ENCODE results near the gene SHROOM3. TPM values are rescaled to one million over a fixed set of nuclear protein-coding genes. Genes with fewer than 3 reads are reported as not detected.

Gene SHROOM3
- total RNA-seq, 2 donors from 2014 or later = 142 to 160 TPM

DNA sequence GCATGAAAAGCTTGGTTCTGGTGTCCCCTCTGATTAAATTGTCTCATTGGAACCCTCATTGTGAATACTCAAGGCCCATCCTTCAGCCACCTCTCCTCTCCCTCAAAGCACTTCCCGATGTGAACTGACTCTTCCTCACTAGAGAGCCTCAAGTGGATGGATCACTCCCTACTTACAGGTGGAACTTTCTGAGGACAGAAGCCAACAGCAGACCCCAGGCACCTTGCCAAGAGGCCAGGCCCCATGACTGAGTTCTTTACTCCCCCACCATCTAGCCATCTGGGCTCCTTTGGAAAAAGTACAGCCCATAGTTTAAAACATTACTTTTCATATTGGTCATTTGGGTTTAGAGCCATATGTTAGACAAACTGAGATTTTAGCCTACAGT, 224.1 kb downstream of the SHROOM3 start:
- TF ChIP-seq, protein P1, sequence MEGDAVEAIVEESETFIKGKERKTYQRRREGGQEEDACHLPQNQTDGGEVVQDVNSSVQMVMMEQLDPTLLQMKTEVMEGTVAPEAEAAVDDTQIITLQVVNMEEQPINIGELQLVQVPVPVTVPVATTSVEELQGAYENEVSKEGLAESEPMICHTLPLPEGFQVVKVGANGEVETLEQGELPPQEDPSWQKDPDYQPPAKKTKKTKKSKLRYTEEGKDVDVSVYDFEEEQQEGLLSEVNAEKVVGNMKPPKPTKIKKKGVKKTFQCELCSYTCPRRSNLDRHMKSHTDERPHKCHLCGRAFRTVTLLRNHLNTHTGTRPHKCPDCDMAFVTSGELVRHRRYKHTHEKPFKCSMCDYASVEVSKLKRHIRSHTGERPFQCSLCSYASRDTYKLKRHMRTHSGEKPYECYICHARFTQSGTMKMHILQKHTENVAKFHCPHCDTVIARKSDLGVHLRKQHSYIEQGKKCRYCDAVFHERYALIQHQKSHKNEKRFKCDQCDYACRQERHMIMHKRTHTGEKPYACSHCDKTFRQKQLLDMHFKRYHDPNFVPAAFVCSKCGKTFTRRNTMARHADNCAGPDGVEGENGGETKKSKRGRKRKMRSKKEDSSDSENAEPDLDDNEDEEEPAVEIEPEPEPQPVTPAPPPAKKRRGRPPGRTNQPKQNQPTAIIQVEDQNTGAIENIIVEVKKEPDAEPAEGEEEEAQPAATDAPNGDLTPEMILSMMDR (IDR thresholded peaks at IDR 0.05) = no peak
- intact Hi-C loops (cut with DNase I) = no loop called here
- Histone ChIP-seq H3K4me3 (no peak overlapping the region), H3K27ac (peak overlapping the region; percentile 24), H3K36me3 (no peaks in the 10 kb centered on the region), H3K9me3 (no peaks in the 10 kb centered on the region), H3K27me3 (no peaks in the 10 kb centered on the region), H3K9ac (ENCODE audit: low read depth in 2 of 2, low read length in 2 of 2) (no peak overlapping the region), H3K4me1 (no peaks in the 10 kb centered on the region)
- no peak for DNase-seq

DNA sequence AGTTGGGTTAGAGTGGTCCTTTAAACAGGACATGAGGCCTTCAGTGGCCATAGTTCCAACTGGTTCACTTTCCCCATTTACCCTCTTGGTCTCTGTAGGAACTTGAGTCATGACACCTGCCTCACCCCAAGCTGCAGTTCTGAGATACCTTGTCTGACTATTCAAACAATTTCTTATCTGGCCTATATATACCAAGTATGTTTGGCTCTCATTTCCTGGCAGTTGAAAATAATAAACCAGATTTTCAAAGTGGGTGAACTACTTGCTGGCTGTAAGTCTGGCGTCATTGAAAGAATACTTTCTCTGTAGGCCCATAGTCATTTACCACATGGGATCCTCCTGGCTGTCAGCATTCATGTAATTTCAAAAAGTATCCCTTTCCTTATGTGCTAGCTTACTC, 228.8 kb downstream of the SHROOM3 start:
- intact Hi-C loops (cut with DNase I) = no loop called here
- Histone ChIP-seq H3K27ac (peak overlapping the region; percentile 71), H3K4me3 (no peak overlapping the region), H3K36me3 (no peaks in the 10 kb centered on the region), H3K27me3 (no peaks in the 10 kb centered on the region), H3K9me3 (no peaks in the 10 kb centered on the region), H3K9ac (ENCODE audit: low read depth in 2 of 2, low read length in 2 of 2) (peak overlapping the region in 1 of 2 donors; percentile 27), H3K4me1 (peaks cover 3% of the 10 kb centered on the region)
- TF ChIP-seq, protein P1 (IDR thresholded peaks at IDR 0.05) = no peak
- DNase-seq = no peak

DNA sequence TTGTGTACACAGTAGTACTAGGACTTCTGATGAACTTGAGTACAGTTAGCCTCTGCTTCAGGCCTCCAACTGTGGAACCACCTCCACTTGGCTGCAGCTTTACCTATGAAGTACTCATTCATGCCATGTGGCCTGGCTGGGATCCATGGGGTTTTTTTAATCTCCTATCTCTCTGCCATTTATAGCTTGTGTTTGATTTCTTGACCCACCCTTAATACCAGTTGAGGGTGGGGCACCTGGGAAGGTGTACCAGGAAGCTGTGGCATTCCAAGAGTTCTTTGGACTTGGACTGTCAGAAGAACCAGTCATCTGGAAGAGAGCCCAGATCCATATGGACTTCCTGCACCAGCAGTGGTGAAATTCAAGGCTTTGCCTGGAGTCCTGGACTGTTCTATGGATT, 230.1 kb downstream of the SHROOM3 start:
- H3K9me3 ChIP-seq = no peaks in the 10 kb centered on the region
- H3K4me1 ChIP-seq = peaks cover 3% of the 10 kb centered on the region
- H3K9ac ChIP-seq (ENCODE audit: low read depth in 2 of 2, low read length in 2 of 2) = peak overlapping the region in 1 of 2 donors; percentile 55
- TF ChIP-seq, protein P1 (IDR thresholded peaks at IDR 0.05) = no peak
- H3K27me3 ChIP-seq = no peaks in the 10 kb centered on the region
- no peak overlapping the region for H3K4me3 ChIP-seq
- DNase-seq = peak; percentile 96
- intact Hi-C loops (cut with DNase I) = no loop called here
- H3K36me3 ChIP-seq = no peaks in the 10 kb centered on the region
- H3K27ac ChIP-seq = peak overlapping the region; percentile 71

DNA sequence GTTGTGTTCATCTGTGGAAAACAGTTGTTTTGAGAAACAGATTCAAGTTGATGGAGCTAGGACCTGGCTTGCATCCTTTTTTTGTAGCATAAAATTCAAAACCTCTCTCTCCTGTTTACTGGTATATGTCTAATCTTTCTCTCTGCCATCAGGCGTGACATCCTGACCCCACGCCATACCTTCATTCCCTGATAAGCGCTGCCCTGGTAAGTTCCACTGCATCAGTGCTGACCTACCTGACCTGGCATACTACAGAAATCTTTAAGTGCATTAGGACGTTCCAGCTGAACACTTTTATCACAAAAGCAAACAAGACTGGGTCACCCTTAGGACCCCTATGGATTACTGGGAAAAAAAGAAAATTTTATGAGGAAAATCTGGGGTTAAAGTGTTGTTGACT, 230.7 kb downstream of the SHROOM3 start:
- H3K9me3 ChIP-seq = no peaks in the 10 kb centered on the region
- TF ChIP-seq, protein P1 (IDR thresholded peaks at IDR 0.05) = no peak
- peak overlapping the region in 1 of 2 donors; percentile 55 for H3K9ac ChIP-seq (ENCODE audit: low read depth in 2 of 2, low read length in 2 of 2)
- H3K4me1 ChIP-seq = peaks cover 3% of the 10 kb centered on the region
- H3K36me3 ChIP-seq = no peaks in the 10 kb centered on the region
- peak overlapping the region; percentile 60 for H3K27ac ChIP-seq
- intact Hi-C loops (cut with DNase I) = no loop called here
- no peak for DNase-seq
- no peak overlapping the region for H3K4me3 ChIP-seq
- H3K27me3 ChIP-seq = no peaks in the 10 kb centered on the region

GRCh38 chr4:76666944-76667532, 232.0 kb downstream of the SHROOM3 start:
- peak; percentile 48 for DNase-seq

More at GRCh38 chr4:76666944-76667532, 232.0 kb downstream of the SHROOM3 start:
- no peaks in the 10 kb centered on the region for H3K36me3 ChIP-seq
- H3K27ac ChIP-seq = peak overlapping the region; percentile 60
- peaks cover 3% of the 10 kb centered on the region for H3K4me1 ChIP-seq
- H3K4me3 ChIP-seq = no peak overlapping the region
- peak overlapping the region in 1 of 2 donors; percentile 44 for H3K9ac ChIP-seq (ENCODE audit: low read depth in 2 of 2, low read length in 2 of 2)
- H3K27me3 ChIP-seq = no peaks in the 10 kb centered on the region
- H3K9me3 ChIP-seq = no peaks in the 10 kb centered on the region
- TF ChIP-seq, protein P1 (IDR thresholded peaks at IDR 0.05) = no peak
- intact Hi-C loops (cut with DNase I) = no loop called here

All from colonic mucosa (tissue), 4 donors.